Pancreas (tissue), 10 donors: ENCODE data around the gene ZNF341. TPM values are rescaled to one million over a fixed set of nuclear protein-coding genes. Genes with fewer than 3 reads are reported as not detected.

Experiments
- ATAC-seq, 4 donors: fragments of 200-7000 bp; cut with Tn5 transposase; one replicate each; pipeline versions ENCODE4 v1.8.0 to v1.9.1; 2020; ENCODE audit warnings: mild to moderate bottlenecking in 4 of 4, moderate library complexity in 4 of 4
- DNase-seq, 6 donors: peaks; one replicate each; pipeline ENCODE4 v3.0.0-alpha.2; 2020
- FAIRE-seq: peaks from 2 replicates; lab custom pipeline; 2012; peaks lifted over from hg19 to GRCh38; lab: Jason Lieb, UNC
- H3K27ac ChIP-seq, 4 donors: fragments of 200-600 bp; sonication (generic); 1 replicate in 3 of 4; 2 replicates in 1 of 4; pipeline versions ENCODE4 v1.5.0 to v1.8.0; 2020
- H3K27me3 ChIP-seq, 4 donors: fragments of 200-600 bp; one replicate each; pipeline ENCODE4 v1.8.0; 2021
- H3K36me3 ChIP-seq, 3 donors: fragments of 200-600 bp; sonication (generic) in 1 of 3; one replicate each; pipeline versions ENCODE4 v1.5.0 to v1.8.0; 2020 to 2021
- H3K4me1 ChIP-seq, 3 donors: fragments of 200-600 bp; one replicate each; pipeline ENCODE4 v1.8.0; 2021
- H3K4me3 ChIP-seq, 4 donors: fragments of 200-600 bp; sonication (generic) in 2 of 4; one replicate each; pipeline versions ENCODE4 v1.5.0 to v1.8.0; 2020 to 2021
- H3K9me3 ChIP-seq, 4 donors: fragments of 200-600 bp; one replicate each; pipeline ENCODE4 v1.8.0; 2021
- WGBS, 2 donors: extraction: QIAGEN DNeasy Blood & Tissue Kit; methylation state at CpG; one replicate each; pipeline ENCODE4 v1.1.7; 2013; 5-methylcytosine and 5-hydroxymethylcytosine counted together
- intact Hi-C, 3 donors: fragments of 100-400 bp; cut with DNase I; formaldehyde crosslinking; loops; one replicate each; pipeline versions ENCODE4 v1.11.1 to v1.14.2; 2022
- polyA plus RNA-seq, 2 donors: library from polyadenylated mRNA; stranded (reverse); fragments of 200-250 nt; gene quantifications; one replicate each; pipeline ENCODE4 v1.2.3, GENCODE V29; 2013
- total RNA-seq, 6 donors: library from RNA; stranded (reverse); fragmentation: NEBNext Ultra II Directional in 4 of 6; extraction: Animal tissue kit (Norgen Biotek cat#: 25700) in 4 of 6; gene quantifications; one replicate each; pipeline versions ENCODE4 v1.2.1 to v1.2.4, GENCODE V29; 2021 to 2023
- TF ChIP-seq, protein P1 (sequence below), 4 donors: fragments of 200-600 bp; sonication (generic) in 3 of 4; IDR thresholded peaks; one replicate each; pipeline versions ENCODE4 v1.5.0 to v1.8.0; 2021; ENCODE audit warnings: antibody characterized with exemption in 4 of 4
- donor health status: healthy with polysubstance abuse.
- donor health status: DM: no; HTN: no; CAD: no; lungs with moderate emphysema.
- donor health status: DM: no; HTN: no; CAD: no.
- donor health status: control.
- donor health status: control.
- donor health status: Bipolar disorder and iron deficiency.
- donor health status: DM: yes; HTN: yes; CAD: no.
- donor health status: DM: no; HTN: no; CAD: no.
- donor health status: DM: no; HTN: no; CAD: no.
- donor health status: DM: yes; HTN: yes; CAD: no.

ZNF341 gene
- total and polyA plus RNA-seq, 8 donors = 1.1 to 5.7 (median 1.6) TPM

- Histone ChIP-seq H3K4me3 (no peak overlapping the region), H3K27ac (no peak overlapping the region), H3K4me1 (no peaks in the 10 kb centered on the region), H3K9me3 (no peaks in the 10 kb centered on the region), H3K27me3 (no peaks in the 10 kb centered on the region), H3K36me3 (no peaks in the 10 kb centered on the region)
- ATAC-seq (no peak), FAIRE-seq (no peak), DNase-seq (no peak)
- TF ChIP-seq, protein P1, sequence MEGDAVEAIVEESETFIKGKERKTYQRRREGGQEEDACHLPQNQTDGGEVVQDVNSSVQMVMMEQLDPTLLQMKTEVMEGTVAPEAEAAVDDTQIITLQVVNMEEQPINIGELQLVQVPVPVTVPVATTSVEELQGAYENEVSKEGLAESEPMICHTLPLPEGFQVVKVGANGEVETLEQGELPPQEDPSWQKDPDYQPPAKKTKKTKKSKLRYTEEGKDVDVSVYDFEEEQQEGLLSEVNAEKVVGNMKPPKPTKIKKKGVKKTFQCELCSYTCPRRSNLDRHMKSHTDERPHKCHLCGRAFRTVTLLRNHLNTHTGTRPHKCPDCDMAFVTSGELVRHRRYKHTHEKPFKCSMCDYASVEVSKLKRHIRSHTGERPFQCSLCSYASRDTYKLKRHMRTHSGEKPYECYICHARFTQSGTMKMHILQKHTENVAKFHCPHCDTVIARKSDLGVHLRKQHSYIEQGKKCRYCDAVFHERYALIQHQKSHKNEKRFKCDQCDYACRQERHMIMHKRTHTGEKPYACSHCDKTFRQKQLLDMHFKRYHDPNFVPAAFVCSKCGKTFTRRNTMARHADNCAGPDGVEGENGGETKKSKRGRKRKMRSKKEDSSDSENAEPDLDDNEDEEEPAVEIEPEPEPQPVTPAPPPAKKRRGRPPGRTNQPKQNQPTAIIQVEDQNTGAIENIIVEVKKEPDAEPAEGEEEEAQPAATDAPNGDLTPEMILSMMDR (IDR thresholded peaks at IDR 0.05) = no peak
- WGBS, 2 donors = 88 to 90% methylated on average over 7 of the region's 7 CpGs
- intact Hi-C loops = no loop called here
Observed at GRCh38 chr20:33739493-33739892, 7.7 kb downstream of the ZNF341 start.

GRCh38 chr20:33740189-33740588, 8.4 kb downstream of the ZNF341 start:
- H3K27me3 ChIP-seq = no peaks in the 10 kb centered on the region
- FAIRE-seq = no peak
- no peaks in the 10 kb centered on the region for H3K36me3 ChIP-seq
- no peak overlapping the region for H3K4me3 ChIP-seq
- H3K27ac ChIP-seq = no peak overlapping the region
- no peak for DNase-seq
- WGBS, 2 donors = 95 to 98% methylated on average over 1 of the region's 1 CpG
- H3K4me1 ChIP-seq = no peaks in the 10 kb centered on the region
- H3K9me3 ChIP-seq = no peaks in the 10 kb centered on the region
- TF ChIP-seq, protein P1 (IDR thresholded peaks at IDR 0.05) = no peak
- intact Hi-C loops = no loop called here
- ATAC-seq = no peak

GRCh38 chr20:33744181-33744580, 12.4 kb downstream of the ZNF341 start:
- Histone ChIP-seq H3K4me1 (no peaks in the 10 kb centered on the region), H3K4me3 (no peak overlapping the region), H3K27me3 (no peaks in the 10 kb centered on the region), H3K36me3 (no peaks in the 10 kb centered on the region), H3K27ac (peak overlapping the region in 2 of 4 donors; percentile 19 to 37), H3K9me3 (no peaks in the 10 kb centered on the region)
- intact Hi-C loops = no loop called here
- no peak for FAIRE-seq
- no peak for ATAC-seq
- TF ChIP-seq, protein P1 (IDR thresholded peaks at IDR 0.05) = no peak
- WGBS, 2 donors = 84 to 93% methylated on average over 3 of the region's 3 CpGs
- no peak for DNase-seq

DNA sequence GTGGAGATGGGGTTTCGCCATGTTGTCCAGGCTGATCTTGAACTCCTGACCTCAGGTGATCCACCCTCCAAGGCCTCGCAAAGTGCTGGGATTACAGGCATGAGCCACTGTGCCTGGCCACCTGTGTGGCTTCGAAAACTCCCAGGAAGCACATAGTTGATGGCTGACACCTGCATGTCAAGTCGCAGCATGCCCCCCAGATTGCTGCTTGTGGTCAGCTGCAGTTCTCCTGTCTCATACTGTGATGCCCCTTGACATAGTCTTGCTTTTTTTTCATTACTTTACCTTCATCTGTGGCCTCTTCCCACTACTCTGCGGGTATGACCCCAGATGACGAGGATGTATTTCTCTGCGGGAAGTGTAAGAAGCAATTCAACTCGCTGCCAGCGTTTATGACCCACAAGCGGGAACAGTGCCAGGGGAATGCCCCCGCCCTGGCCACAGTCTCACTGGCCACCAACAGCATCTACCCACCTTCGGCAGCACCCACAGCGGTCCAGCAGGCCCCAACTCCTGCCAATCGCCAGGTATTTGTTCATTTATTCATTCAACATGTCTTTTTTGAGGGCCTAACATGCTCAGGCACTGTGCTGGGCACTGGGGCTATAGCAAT, 13.1 kb downstream of the ZNF341 start:
- Histone ChIP-seq H3K4me1 (no peaks in the 10 kb centered on the region), H3K4me3 (no peak overlapping the region), H3K27me3 (no peaks in the 10 kb centered on the region), H3K36me3 (no peaks in the 10 kb centered on the region), H3K9me3 (no peaks in the 10 kb centered on the region), H3K27ac (no peak overlapping the region)
- intact Hi-C loops = no loop called here
- TF ChIP-seq, protein P1 (IDR thresholded peaks at IDR 0.05) = no peak
- FAIRE-seq (no peak), ATAC-seq (no peak), DNase-seq (no peak)
- WGBS, 2 donors = 91 to 92% methylated on average over 14 of the region's 14 CpGs

DNA sequence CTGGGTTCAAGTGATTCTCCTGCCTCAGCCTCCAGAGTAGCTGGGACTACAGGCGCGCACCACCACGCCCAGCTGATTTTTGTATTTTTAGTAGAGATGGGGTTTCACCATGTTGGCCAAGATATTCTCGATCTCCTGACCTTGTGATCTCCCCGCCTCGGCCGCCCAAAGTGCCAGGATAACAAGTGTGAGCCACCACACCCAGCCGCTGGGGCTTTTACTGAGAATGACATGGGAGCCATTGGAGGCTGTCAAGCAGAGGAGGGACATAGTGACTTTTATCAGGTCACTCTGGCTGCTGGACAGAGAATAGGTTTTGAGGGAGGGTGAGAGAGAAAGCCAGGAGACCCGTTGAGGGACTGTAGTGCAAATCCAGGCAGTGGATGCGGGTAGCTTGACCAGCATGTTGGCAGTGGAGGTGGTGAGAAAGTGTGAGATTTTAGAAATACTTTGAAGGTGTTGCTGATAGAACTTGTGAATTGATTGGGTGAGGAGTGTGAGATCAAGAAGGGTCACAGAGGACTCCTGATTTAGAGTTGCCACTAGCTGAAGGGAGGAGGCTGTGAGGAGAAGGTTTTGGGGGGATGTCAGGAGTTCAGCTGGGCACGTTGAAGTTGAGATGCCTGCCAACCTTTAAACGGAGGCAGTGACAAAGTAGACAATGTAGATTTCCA, 14.7 kb downstream of the ZNF341 start:
- H3K27ac ChIP-seq = no peak overlapping the region
- TF ChIP-seq, protein P1 (IDR thresholded peaks at IDR 0.05) = no peak
- no peaks in the 10 kb centered on the region for H3K9me3 ChIP-seq
- 90 to 93% methylated on average over 12 of the region's 12 CpGs for WGBS, 2 donors
- ATAC-seq = no peak
- intact Hi-C loops = no loop called here
- DNase-seq = no peak
- no peaks in the 10 kb centered on the region for H3K27me3 ChIP-seq
- FAIRE-seq = no peak
- no peaks in the 10 kb centered on the region for H3K36me3 ChIP-seq
- H3K4me1 ChIP-seq = no peaks in the 10 kb centered on the region
- no peak overlapping the region for H3K4me3 ChIP-seq
